ENCODE data around the gene FBXL19.

Gene FBXL19

DNA sequence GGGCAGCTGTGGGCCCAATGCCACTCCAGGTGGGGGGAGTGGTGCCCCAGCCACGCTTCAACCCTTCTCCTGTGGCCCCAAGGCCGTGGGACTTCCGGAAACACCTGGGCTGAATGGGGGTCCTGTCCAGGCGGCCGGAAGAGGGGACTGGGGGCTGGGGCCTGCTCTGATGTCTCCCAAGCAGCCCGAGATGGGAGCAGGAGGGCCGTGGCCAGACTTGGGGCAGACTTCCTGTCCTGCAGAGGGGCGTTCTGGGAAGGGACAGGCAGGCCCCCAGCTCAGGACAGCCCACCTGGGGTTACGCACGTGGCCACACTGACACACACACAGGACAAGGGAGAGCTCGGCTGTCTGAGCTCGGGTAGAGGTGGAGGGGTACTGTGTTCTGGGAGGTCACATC, 66.7 kb downstream of the FBXL19 start:
- DNase-seq: no peak

DNA sequence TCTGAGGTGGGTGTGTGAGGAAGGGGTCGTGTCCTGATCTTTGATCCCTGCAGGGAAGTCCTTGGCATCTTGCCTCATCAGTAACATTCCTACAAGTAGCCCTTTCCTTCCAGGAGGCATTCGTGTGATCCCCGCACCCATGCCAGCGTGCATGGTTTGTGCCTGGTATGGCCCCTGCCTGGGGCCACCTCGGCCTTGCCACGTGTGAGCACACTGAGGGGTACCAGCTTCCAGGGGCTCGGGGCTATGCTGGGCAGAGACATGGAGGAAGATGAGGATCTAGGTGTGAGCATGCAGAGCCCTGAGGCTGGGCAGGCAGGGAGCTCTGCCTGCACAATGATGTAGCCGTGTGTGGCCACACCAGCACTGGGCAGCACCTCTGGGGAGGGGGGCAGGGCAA, 67.7 kb downstream of the FBXL19 start:
- no peak for DNase-seq

DNA sequence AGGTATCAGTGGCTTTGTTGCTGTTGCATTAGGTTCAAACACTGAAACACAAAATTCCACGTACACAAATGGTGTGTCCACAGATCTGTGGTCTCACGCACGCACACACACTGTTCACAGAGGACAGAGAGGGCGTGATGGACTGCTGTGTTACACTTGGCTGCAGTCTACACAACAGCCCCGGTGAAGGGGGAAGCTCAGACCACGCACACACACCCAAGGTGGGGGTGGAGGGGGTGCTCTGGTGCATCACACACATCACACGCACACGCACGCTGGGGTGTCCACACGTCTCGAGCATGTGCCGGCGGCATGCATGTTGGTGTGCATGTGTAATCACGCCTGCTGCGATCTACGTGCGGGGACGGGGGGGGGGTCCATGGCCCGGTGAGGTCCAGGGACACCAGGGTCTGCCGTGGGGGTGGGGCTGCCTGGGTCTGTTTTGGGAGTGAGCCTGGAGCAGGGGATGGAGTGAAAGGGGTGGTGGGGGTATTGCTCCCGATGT, 69.0 kb downstream of the FBXL19 start:
- no peak for DNase-seq

DNA sequence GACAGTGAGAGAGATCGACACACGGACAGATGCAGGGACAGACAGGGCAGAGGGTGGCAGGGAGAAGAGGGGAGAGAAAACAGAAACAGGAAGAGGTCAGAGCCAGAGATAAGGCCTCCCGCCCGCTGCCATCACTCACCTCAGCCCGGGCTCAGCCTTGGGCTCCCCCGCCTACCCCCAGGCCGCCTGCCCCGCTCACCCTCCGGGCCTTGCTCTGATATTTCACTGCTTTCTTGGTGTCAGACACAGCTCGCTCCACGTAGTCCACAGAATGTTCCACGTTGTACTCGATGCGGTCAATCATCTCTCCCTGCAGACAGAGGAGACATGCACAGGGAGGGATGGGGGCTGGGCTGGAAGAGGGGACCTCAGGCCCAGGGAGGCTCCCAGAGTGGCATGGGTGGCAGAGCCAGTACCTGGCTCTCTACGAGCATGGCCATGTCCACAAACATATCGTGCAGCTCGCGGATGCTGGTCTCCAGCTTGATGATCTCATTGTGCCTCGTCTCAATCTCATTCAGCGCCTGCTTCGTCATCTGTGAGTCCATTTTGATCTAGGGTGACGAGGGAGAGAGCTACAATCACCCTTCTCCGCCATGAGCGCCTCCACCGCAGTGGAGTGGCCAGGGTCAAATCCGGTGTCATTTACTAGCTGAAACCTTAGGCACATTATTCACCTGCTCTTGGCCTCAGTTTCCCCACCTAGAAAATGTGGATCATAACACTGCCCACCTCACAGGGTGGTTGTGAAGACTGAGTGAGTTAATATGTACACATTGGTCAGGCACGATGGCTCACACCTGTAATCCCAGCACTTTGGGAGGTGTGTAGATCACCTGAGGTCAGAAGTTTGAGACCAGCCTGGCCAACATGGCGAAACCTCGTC, 69.8 kb downstream of the FBXL19 start:
- no peak for DNase-seq

GRCh38 chr16:30995927-30996323, 72.6 kb downstream of the FBXL19 start:
- no peak for DNase-seq

GRCh38 chr16:30996324-30996984, 73.1 kb downstream of the FBXL19 start:
- no peak for DNase-seq

DNA sequence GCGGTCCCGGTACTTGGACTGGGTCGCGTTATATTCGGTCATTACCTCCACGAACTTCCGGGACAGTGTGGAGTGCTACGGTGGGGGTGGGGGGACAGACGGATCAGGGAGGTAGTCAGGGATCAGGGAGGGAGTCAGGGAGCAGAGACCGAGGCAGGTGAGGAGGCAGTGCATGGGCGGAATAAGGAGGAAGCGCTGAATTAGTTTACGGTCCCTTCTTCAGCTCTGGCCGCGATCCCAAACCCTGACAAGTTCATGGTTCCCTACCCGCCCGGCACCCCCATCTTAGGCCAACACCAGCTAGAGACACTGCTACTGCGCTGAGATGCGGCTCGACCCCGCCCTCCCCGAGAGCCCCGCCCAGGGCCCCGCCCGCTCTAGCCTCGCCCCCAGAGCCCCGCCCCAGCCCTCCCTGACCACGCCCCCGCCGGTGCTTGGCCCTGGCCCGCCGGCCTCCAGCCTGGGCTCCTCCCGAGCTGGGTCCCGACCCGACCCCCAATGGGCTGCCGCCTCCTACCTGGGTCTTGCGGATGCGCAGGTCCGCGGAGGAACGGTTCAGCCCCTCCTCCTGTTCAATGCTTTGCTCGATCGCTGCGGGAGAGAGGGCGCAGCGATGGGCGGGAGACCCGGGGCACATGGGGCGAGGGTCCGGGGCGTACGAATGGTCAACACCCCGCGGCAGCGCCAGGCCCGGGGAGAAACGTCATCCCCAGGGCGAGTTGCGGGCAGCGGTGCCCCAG, 73.8 kb downstream of the FBXL19 start:
- DNase-seq: peak in 8 of 14 donors; percentile 19 to 51 (median 38)

DNA sequence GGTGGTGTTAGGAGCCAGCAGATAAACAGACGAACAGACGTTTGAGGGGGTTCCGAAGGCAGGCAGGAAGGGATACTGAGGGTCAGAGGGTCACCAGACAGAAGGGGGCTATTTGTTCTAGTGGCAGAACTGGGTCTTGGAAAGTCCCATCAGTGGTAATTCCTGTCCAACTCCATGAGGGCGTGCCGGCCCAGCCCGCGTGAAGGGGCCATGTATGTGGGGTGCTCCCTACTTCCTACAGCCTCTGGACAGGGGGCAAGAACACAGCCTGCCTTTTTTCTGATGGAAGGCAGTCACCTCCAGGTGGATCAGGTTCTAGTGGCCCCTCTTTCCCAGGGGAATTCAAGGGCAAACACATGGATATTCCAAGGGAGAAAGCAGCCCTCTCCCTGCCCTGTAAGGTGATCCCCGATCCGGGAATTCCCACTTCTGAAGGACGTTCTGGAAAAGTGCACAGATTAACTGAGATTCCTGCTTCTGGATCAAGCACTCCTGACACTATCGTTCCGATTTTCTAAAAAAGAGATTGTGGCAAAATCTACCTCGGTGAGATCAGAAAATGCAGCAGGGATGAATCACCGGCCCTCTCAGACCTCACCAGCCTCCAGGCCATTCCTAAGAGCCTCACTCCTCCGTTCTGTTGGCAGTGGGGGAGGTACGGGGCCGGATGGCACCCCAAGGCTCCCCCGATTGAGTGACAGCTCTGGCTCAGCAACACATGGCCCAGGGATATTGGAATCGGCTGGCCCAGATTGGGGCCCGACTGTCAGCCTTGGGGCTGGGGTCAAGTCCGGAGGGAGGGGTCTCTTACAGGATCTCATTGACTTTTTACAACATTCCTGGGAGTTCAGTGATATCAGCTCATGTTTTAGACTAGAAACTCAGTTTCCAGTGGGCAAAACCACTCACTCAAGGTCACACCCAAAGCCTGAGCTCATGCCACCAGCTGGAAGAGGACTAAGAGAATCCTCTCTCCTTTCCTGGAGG, 74.6 kb downstream of the FBXL19 start:
- no peak for DNase-seq

Data from C1 segment of cervical spinal cord (tissue), 14 donors.